HS-5 (cell line): ENCODE data around the gene IFRD1.

Source experiments
- DNase-seq: peaks from one replicate; pipeline ENCODE4 v3.0.0-alpha.2; 2012; ENCODE audit warnings: low read depth

IFRD1 gene

GRCh38 chr7:112449902-112450806 is at the start of gene IFRD1:
TSS of gene IFRD1 (plus strand) at chr7:112450460. CDS start at chr7:112450689, 229 bp downstream.
- DNase-seq = peak; percentile 78

- no peak for DNase-seq
Measured at GRCh38 chr7:112404321-112404720, 45.9 kb upstream of the IFRD1 start.

GRCh38 chr7:112405286-112405685 is 45.0 kb upstream of the IFRD1 start:
- no peak for DNase-seq

- DNase-seq = no peak
Measured at GRCh38 chr7:112407261-112407660, 43.0 kb upstream of the IFRD1 start.

- DNase-seq = no peak
Measured at GRCh38 chr7:112410092-112410491, 40.2 kb upstream of the IFRD1 start.

- DNase-seq = no peak
Measured at GRCh38 chr7:112411186-112411795, 39.0 kb upstream of the IFRD1 start.

- no peak for DNase-seq
Measured at GRCh38 chr7:112414855-112415490, 35.3 kb upstream of the IFRD1 start.

GRCh38 chr7:112416127-112416526 is 34.1 kb upstream of the IFRD1 start:
- no peak for DNase-seq

GRCh38 chr7:112419543-112420130 is 30.6 kb upstream of the IFRD1 start:
- no peak for DNase-seq

- DNase-seq = no peak
Measured at GRCh38 chr7:112420236-112420861, 29.9 kb upstream of the IFRD1 start.

- DNase-seq = no peak
Measured at GRCh38 chr7:112421666-112422486, 28.4 kb upstream of the IFRD1 start.

GRCh38 chr7:112422842-112423496 is 27.3 kb upstream of the IFRD1 start:
- DNase-seq = no peak

- no peak for DNase-seq
Measured at GRCh38 chr7:112423987-112424386, 26.3 kb upstream of the IFRD1 start.

GRCh38 chr7:112427984-112428383 is 22.3 kb upstream of the IFRD1 start:
- no peak for DNase-seq

GRCh38 chr7:112428715-112429114 is 21.5 kb upstream of the IFRD1 start:
- DNase-seq = no peak

GRCh38 chr7:112430649-112431048 is 19.6 kb upstream of the IFRD1 start:
- DNase-seq = no peak

GRCh38 chr7:112431803-112432202 is 18.5 kb upstream of the IFRD1 start:
- DNase-seq = no peak

GRCh38 chr7:112433289-112433688 is 17.0 kb upstream of the IFRD1 start:
- no peak for DNase-seq

GRCh38 chr7:112437072-112437471 is 13.2 kb upstream of the IFRD1 start:
- DNase-seq = no peak

- no peak for DNase-seq
Measured at GRCh38 chr7:112439476-112439875, 10.8 kb upstream of the IFRD1 start.

GRCh38 chr7:112442210-112442609 is 8.1 kb upstream of the IFRD1 start:
- no peak for DNase-seq
